Adrenal gland (tissue), 12 donors: ENCODE data around the gene TMEM18. TPM values are rescaled to one million over a fixed set of nuclear protein-coding genes. Genes with fewer than 3 reads are reported as not detected.

ENCODE experiments used
- DNase-seq, 7 donors: peaks; one replicate each; pipeline ENCODE4 v3.0.0-alpha.2; 2019 to 2020
- H3K27ac ChIP-seq, 5 donors: fragments of 200-600 bp; sonication (generic) in 4 of 5; 1 replicate in 3 of 5; 2 replicates in 2 of 5; pipeline versions ENCODE4 v1.5.1 to v1.8.0; 2016 to 2020; ENCODE audit warnings: mild to moderate bottlenecking in 1 of 5
- H3K27me3 ChIP-seq: fragments of 200-600 bp; 2 replicates; pipeline ENCODE4 v1.8.0; 2021
- H3K36me3 ChIP-seq, 2 donors: fragments of 200-600 bp; replicated peaks in 1 of 2; 1 replicate in 1 of 2; 2 replicates in 1 of 2; pipeline versions ENCODE4 v1.5.1 to v1.8.0; 2018 to 2022
- H3K4me1 ChIP-seq, 2 donors: fragments of 200-600 bp; replicated peaks in 1 of 2; 1 replicate in 1 of 2; 2 replicates in 1 of 2; pipeline versions ENCODE4 v1.5.1 to v1.8.0; 2018 to 2021
- H3K4me3 ChIP-seq, 4 donors: fragments of 200-600 bp; sonication (generic) in 3 of 4; one replicate each; pipeline ENCODE4 v1.5.1; 2016 to 2018
- H3K9me3 ChIP-seq, 3 donors: fragments of 200-600 bp; sonication (generic) in 1 of 3; replicated peaks in 1 of 3; 1 replicate in 2 of 3; 2 replicates in 1 of 3; pipeline versions ENCODE4 v1.5.1 to v1.8.0; 2016 to 2021
- CTCF ChIP-seq, 6 experiments: fragments of 450-650 bp in 4 of 6; fragments of 200-600 bp in 2 of 6; sonication (generic) in 1 of 6; IDR thresholded peaks; 1 replicate in 5 of 6; 2 replicates in 1 of 6; pipeline versions ENCODE4 v1.5.1 to v1.8.0; 2016 to 2021; ENCODE audit warnings: antibody characterized with exemption in 6 of 6, mild to moderate bottlenecking in 2 of 6, moderate library complexity in 1 of 6
- POLR2A ChIP-seq, 2 donors: fragments of 450-650 bp; IDR thresholded peaks; one replicate each; pipeline ENCODE4 v1.6.1; 2017; ENCODE audit warnings: antibody characterized with exemption in 2 of 2, mild to moderate bottlenecking in 2 of 2, moderate library complexity in 1 of 2
- WGBS, 4 donors: extraction: QIAGEN DNeasy Blood & Tissue Kit in 2 of 4; methylation state at CpG; one replicate each; pipeline versions ENCODE4 v1.1.5 to v1.1.7; 2013 to 2017; 5-methylcytosine and 5-hydroxymethylcytosine counted together
- intact Hi-C, 2 donors: fragments of 100-400 bp; cut with DNase I; formaldehyde crosslinking; loops; one replicate each; pipeline versions ENCODE4 v1.14.1 to v1.15.0; 2022 to 2023
- polyA plus RNA-seq, 3 donors: library from polyadenylated mRNA; stranded (reverse); fragments of 200-250 nt in 2 of 3; fragments of 350-450 nt in 1 of 3; fragmentation: Illumina TruSeq in 1 of 3; extraction: RNeasy Lipid Tissue Mini Kit (QIAGEN cat#74804) in 1 of 3; gene quantifications; one replicate each; pipeline ENCODE4 v1.2.3, GENCODE V29; 2013 to 2014
- total RNA-seq, 9 donors: library from RNA; depleted of rRNA in 4 of 9; stranded (reverse); fragments of >200 nt in 4 of 9; fragments of 120-200 nt in 1 of 9; fragmentation: NEBNext Ultra II Directional in 1 of 9; extraction: Animal tissue kit (Norgen Biotek cat#: 25700) in 1 of 9; gene quantifications; one replicate each; pipeline versions ENCODE4 v1.1.0 to v1.2.4, GENCODE V29; 2013 to 2023
- donor health status: healthy with polysubstance abuse.
- donor health status: Bipolar disorder and iron deficiency.
- donor health status: DM: yes; HTN: yes; CAD: no.
- donor health status: DM: no; HTN: no; CAD: no.
- donor health status: DM: no; HTN: no; CAD: no.
- donor health status: DM: yes; HTN: yes; CAD: no.

TMEM18 gene
- total and polyA plus RNA-seq, 12 donors, result 17.2 to 56.9 (median 31.9) TPM

GRCh38 chr2:632471-632870 is 44.7 kb downstream of the TMEM18 start:
- Histone ChIP-seq H3K36me3 (no peaks in the 10 kb centered on the region), H3K9me3 (peaks cover 0 to 4% (median 0%) of the 10 kb centered on the region in 3 donors), H3K4me3 (no peak overlapping the region), H3K27me3 (no peaks in the 10 kb centered on the region), H3K4me1 (peaks cover 0 to 13% of the 10 kb centered on the region in 2 donors), H3K27ac (no peak overlapping the region)
- intact Hi-C loops, result no loop called here
- no peak for DNase-seq
- TF ChIP-seq CTCF (IDR thresholded peaks at IDR 0.05) (no peak), POLR2A (IDR thresholded peaks at IDR 0.05) (no peak)

- peaks cover 0 to 4% (median 0%) of the 10 kb centered on the region in 3 donors for H3K9me3 ChIP-seq
- no peak for DNase-seq
- intact Hi-C loops, result no loop called here
- H3K4me3 ChIP-seq, result no peak overlapping the region
- H3K27me3 ChIP-seq, result no peaks in the 10 kb centered on the region
- TF ChIP-seq POLR2A (IDR thresholded peaks at IDR 0.05) (no peak), CTCF (IDR thresholded peaks at IDR 0.05) (no peak)
- H3K27ac ChIP-seq, result no peak overlapping the region
- WGBS, 4 donors, result 94 to 99% (median 96%) methylated on average over 1 of the region's 1 CpG
- H3K36me3 ChIP-seq, result no peaks in the 10 kb centered on the region
- peaks cover 0 to 11% of the 10 kb centered on the region in 2 donors for H3K4me1 ChIP-seq
These were observed 45.5 kb downstream of the TMEM18 start for GRCh38 chr2:631741-632140.

GRCh38 chr2:630451-631320 is 46.5 kb downstream of the TMEM18 start:
- TF ChIP-seq CTCF (IDR thresholded peaks at IDR 0.05) (no peak), POLR2A (IDR thresholded peaks at IDR 0.05) (no peak)
- Histone ChIP-seq H3K4me3 (no peak overlapping the region), H3K4me1 (peaks cover 0 to 6% of the 10 kb centered on the region in 2 donors), H3K9me3 (peaks cover 0 to 4% (median 0%) of the 10 kb centered on the region in 3 donors), H3K27ac (no peak overlapping the region), H3K36me3 (no peaks in the 10 kb centered on the region), H3K27me3 (no peaks in the 10 kb centered on the region)
- 0 to 33% (median 0%) methylated on average over 1 of the region's 1 CpG for WGBS, 4 donors
- no peak for DNase-seq
- intact Hi-C loops, result no loop called here

GRCh38 chr2:629961-630360 is 47.2 kb downstream of the TMEM18 start:
- no peak overlapping the region for H3K27ac ChIP-seq
- intact Hi-C loops, result no loop called here
- peaks cover 0 to 4% (median 0%) of the 10 kb centered on the region in 3 donors for H3K9me3 ChIP-seq
- DNase-seq, result no peak
- no peak overlapping the region for H3K4me3 ChIP-seq
- TF ChIP-seq POLR2A (IDR thresholded peaks at IDR 0.05), result no peak
- TF ChIP-seq CTCF (IDR thresholded peaks at IDR 0.05), result no peak
- H3K36me3 ChIP-seq, result no peaks in the 10 kb centered on the region
- no peaks in the 10 kb centered on the region for H3K27me3 ChIP-seq
- peaks cover 0 to 6% of the 10 kb centered on the region in 2 donors for H3K4me1 ChIP-seq
- 36 to 70% (median 37%) methylated on average over 2 of the region's 2 CpGs for WGBS, 4 donors
